Fibroblast of skin of scalp (primary cell): Measurements from ENCODE around the gene FGGY.
A peak's percentile ranks its signal among the peaks of the same experiment; 100 is the strongest.

Experiments used
- DNase-seq: peaks from one replicate; pipeline ENCODE4 v3.0.0-alpha.2; 2013

FGGY gene

DNA sequence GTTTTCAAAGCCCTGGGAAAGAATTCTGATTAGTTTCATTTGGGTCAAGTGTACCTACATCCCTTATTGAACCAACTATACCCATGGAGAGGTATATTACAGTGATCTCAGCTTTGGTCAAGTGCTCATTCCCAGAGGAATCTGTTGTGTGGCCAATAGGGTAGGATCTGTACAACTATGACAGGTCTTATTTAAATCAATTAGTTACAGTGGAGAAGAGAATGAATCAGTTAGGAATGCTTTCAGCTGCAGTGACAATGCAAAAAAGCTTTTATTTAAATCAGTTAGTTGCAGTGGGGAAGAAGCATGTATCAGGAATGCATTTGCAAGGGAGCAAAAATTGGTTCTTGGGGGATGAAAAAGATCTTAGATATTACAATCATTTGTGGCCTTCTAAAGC, 119.0 kb downstream of the FGGY start:
- DNase-seq = peak; percentile 62

DNA sequence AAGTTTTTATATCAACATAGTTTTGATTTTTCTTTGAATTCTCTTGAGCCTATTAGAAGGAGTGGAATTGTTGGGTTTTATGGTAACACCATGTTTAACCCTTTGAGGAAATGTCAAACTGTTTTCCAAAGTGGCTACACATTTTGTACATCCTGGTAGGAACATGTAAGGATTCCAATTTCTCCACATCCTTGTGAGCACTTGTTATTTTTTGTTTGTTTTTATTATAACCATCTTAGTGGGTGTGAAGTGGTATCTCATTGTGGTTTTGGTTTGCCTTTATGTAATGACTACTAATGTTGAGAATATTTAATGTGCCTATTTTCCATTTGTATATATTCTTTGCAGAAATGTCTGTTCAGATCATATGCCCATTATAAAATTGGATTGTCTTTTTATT, 120.5 kb downstream of the FGGY start:
- no peak for DNase-seq

DNA sequence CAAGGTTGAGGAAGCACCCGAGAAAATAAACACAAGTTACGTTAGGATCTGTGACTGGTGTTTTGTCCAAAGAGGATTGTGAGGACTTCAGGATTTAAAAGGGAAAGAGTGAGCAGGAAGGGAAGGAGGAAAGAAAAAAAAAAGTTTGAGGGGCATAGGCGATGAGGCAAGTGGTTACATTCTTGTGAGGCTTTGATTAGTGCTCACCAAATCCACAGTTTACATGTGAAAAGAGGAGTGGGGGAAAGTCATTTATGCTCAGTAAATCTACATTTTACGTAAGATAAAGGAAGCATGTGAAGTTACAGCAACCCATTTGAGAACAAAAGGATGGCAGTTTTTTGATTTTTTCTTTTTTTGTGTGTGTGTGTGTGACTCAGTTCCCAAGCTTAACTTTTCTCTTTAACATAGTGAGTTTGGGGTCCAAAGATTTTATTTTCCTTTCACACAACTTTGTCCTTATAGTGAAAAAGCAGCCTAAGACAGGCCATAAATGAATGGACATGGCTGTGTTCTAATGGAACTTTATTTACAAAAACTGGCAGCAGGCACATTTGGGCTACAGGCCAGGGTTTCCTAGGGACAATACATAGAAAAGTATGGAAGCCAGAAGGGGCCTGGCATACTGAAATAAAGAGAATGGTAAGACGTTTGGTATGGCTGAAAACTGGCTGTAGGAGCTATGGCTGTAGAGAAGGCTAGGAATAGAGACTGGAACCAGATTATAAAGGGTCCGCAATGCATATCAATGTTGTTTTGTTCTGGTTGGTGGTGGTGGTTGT, 121.7 kb downstream of the FGGY start:
- no peak for DNase-seq

DNA sequence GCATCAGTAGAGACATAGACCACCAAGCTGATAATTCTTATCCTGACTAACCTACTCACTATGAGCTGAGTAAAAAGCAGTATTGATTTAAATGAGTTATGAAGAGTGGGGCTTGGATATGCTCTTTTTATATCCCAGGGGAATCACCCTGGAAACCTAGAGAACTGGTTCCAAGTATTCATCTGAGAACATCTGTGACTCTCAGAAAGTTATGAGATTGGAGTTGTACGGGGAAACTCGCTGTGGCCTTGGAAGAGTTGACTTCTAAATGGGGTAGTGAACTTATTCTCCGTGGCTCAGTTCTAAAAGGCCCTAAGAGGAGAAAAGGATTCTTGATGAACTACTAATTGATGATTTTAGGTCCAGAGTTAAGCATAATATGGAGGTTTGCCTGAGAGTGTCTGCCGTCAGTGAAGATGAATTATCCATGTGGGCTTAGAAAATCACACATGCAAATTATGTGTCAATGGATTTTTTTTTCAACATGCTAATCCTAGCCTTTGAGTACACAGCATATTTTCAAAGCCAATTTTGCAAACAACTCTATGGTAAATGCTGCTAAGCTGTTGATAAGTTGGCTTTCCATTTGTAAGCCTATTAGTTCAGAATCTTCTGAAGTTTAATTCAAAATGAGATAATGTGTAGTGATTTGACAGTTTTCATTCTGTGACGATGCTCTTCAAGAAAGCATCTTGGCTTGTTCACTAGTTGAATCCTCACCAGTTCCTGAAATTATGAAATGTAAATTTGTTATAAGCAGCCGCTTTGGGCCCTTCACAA, 122.7 kb downstream of the FGGY start:
- DNase-seq = no peak

DNA sequence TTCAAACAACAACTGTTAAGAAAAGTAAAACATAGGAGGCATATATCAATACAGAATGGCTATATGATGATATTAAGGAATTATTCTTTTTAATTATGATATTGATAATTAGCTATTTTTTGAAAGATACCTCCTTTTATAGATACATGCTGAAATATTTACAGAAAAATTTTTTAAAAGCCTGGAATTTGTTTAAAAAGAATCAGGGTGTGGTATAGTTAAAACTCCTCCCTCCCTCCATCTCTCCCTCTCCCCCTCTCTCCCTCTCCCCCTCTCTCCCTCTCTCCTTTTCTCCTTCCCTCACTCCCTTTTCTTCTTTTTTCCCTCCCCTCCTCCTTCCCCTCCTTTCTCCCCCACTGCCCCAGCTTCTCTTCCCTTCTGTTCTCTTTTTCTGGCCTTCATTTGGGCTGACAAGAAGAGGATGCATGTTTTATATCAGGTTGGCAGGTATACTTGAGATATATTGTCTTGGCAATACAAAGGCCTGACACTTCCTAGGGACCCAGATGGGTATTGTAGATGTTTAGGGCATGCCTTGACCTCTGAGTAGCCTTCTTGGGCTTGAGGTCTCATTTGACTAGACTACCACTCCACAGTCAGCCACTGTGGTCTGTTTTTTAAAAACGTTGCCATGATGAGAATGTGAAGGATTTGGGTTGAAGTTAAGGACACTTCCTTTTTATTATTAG, 124.5 kb downstream of the FGGY start:
- no peak for DNase-seq

DNA sequence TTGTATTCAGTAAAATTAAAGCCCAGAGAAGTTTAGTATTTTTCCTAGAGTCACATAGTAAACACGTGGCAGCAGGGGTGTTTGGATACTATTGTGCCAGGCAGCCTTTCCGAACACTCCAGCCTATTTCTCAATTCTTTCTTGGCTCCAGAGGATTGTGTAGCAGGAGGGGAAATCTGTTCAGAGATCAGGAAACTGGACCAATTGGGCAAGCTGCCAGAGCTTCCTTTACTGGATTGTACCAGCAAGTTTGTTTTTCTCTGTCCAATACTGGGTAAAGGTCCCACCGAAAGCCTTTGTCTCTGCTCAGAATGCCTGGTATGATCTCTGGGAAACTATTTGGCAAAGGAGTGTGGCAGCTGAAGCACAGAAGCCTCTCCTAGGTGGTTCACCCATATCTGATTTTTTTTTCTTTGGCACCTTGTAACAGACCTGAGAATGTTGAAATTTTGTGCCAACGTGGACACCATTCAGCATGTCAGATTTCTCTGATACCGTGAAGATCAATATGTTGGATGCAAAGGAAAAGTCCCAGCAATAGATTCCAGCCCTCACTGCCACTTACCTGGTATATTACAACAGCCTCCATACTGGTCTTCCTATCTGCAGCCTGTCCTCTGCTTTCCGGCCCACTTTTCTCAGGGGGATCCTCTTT, 126.2 kb downstream of the FGGY start:
- DNase-seq = no peak

DNA sequence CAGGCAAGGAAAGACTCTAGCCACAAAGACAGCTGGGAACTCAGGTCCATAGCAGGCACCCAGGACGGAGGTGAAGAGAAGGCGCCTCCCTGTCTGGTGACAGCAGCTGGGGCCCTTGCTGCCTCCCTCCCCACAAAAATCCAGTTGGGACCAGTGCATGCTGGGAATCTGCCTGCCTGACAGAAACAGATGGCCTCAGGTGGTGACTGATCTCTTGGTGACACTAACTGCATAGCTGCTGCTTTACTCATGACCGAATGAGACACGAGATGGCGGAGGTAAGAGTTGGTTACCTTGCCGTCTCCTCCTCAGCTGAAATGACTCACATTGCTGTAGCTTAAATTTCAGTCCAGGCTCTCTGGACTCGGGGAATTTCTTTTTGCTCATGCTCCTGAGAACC, 130.3 kb downstream of the FGGY start:
- DNase-seq = no peak

DNA sequence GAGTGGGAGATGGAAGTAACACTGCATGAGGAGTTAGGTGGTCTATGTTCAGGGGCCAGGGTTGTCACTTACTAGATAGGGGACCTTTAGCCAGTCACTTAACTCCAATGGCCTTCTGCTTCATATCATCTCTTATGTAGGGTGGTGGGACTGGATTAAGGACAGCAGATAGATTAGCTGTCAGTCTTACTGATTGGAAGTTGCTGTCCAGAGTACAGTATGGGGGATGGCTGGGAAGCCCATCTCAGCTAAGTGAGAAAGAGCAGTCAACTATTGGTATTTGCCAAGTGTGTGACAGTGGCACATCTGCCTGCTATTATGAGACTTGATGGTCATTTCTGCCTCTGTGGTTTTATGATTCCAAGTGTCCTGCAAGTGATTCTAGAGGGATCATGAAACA, 130.9 kb downstream of the FGGY start:
- no peak for DNase-seq

DNA sequence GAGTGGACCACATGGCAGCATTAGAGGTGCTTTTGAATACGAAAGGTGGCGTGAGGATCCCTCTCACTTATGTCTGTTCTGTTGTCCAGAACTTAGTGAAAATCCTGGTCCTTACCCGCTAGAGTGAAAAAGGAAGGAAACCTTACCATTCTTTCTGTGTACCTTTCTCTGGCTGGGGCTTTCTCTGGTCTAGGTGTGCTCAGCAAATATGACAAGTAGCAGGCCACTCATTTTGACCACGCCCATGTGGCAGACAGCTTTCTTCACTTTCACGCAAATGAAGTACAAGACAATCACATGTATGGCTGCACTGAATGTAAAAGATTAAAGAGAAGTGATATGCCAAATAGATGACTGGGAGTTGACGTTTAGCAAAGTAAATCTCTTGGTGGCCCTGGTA, 131.9 kb downstream of the FGGY start:
- no peak for DNase-seq

DNA sequence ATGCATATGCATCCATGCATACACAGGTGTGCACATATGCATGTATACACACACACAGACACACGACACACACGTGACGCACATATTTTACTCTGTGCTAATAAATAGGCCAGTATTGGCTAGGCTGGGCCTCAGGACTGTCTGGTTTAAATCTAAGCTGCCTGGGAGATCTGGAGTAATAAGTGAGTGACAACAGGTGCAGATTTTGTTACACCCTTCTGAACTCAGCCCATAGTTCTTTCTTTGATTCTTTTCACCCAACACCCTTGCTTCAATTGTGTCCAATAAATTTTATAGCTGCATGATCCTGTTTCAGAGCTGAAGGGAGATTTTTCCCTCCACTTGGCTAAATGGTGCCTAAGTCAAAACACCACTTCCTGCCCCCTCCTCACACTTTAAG, 132.8 kb downstream of the FGGY start:
- no peak for DNase-seq

DNA sequence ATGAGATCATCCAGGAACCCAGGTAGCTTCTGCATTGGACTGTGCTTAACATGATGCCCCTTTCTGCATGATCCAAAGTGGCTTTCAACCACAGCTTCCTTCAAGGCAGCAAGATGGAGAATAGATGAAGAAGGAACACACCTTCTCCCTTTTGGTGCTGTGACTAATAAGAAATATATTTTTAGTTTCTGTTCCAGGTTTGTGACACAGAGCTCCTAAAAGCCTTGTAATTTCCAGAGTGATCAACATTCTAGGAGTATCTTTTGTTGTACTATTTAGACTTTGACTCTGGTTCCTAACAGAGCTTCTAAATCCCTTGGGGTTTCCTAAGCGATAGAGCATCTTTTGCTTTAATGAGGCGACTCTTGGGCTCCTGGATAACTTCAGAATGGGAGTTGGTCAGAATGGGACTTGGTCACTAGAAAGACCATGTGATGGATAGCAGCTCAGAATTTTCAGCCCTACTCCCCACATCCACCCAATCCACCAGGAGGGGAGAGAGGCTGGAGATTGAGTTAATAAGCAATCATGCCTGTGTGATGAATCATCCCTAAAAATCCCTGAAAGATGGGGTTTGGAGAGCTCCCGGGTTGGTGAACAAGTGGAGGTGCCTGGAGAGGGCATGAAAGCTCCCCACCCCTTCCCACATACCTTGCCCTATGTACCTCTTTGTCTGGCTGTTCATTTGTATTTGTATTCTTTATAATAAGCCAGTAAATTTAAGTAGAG, 134.8 kb downstream of the FGGY start:
- DNase-seq = peak; percentile 45

DNA sequence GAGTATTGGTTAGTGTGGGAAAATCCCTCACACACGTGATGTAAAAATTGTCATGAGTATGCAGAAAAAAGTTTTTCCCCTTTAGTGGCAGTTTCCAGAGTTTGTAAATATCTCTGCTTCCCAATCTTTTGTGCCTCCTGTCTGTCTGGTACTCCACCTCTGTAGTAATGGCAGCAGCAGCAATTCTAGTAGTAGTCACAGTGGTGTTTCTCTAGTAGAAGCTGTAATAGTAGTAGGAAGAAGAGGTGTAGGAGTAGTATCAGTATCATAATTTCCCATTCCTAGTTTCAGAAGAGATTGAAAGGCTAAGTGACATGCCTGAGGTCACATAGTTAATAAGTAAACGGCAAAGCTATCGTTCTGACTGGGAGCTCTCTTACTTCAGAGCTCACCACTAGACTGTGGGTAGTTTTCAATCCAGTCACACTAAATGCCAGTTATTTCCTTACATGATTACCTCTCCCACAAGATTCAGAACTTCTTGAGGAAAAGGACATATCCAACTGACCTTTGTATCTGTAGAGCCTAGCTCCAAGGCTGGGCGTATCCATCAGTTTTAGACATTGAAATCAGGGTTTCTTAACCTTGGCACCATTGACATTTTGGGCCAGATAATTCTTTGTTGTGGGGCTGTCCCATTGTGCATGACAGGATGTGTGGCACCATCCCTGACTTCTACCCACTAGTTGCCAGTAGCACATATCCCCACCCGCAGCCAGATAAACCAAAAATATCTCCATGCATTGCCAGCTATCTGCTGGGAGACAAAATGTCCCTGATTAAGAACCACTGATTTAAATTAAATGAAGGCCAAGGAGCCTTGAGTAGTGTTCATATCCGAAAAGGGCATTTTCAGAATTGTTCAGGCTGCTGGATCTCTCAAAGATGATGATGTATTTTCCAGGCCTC, 135.9 kb downstream of the FGGY start:
- no peak for DNase-seq

DNA sequence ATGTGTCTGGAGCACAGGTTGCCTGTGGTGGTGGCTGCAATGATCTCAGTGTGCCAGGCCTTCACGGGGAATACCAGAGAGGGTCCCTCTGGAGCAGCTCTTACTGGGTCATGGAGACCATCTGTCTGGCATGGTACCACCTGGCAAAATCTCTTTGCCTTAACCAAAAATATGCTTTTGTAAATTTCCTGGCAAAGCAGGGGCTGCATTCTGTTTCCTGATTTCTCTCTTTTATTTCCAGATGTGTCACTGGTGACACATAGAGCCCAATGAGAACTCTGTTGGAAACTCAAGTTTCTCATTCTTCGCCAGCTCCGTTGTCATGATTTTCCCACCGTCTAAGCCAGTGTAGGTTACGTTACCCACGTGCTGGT, 136.5 kb downstream of the FGGY start:
- DNase-seq = peak; percentile 64

DNA sequence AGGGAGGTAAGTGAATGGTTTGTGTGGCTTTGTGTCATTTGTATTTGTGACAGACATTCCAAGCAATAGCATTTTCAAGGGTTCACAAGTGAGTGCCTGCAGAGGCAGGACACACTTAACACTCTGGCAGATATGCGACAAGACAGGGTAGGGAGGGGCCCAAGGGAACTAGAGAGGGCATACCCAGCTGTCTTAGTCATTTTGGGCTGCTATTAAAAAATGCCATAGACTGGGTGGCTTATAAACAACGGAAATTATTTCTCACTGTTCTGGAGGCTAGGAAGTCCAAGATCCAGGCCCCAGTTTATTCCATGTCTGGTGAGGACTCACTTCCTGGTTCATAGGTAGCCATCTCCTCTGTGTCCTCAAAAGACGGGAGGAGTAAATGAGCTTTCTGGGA, 137.4 kb downstream of the FGGY start:
- peak; percentile 83 for DNase-seq

DNA sequence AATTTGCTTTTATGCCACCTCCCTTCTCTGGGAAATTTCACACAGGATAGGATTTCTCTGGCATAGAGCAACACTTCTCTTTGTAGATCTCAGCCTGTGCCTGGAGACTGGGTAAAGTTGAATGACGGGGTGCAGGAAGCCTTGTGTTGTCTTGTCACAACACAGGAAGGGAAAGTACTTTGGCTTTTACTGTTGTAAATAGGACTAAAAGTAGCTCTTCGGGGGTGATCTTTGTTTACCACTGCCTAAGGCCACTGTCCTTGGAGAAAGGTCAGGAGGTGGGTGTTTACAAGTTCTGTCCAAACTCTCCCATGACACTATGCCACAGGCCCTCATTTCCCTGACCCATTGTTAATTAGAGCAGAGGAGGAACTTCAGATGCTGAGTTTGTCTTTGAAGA, 139.7 kb downstream of the FGGY start:
- no peak for DNase-seq

DNA sequence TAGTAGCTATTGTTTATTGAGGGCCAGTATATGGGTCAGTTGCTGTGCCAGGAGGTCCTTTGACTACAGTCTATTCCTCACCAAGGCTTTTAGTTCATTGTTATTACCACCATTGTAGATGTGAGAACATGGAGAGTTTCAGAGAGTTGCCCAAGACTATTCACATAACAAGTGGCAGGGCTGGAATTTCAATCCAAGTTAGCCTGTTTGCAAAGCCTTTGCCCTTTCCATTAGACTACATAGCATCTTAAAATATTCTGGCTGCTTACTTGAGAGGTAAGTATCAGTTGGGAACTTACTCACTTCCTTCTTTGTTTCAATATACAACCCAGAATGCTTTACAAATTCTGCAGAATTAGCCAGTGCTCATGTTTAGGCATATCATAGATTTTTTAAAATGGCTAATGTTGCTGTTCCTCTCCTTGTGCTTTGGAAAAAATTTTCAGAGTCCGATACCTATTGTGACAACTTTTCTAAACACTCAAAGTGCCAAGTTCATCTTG, 141.2 kb downstream of the FGGY start:
- no peak for DNase-seq

DNA sequence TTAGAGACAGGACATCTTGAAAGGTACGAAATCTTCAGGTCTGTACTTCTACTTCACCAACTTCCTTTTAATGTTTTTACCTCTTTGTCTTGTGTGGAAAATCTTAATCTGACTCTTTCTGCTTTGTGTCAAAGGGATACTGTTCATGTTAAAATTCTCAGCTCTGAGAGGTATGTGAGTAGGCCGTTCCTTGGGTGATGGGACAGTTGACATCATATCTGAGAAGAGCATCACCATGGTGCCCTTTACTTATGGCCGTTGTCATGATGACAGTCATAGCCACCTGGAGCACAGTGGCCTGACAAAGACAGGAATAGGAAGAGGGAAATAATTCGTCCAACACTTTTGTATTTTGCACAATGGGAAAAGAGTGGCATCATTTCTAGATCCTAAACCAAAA, 145.6 kb downstream of the FGGY start:
- DNase-seq = no peak

DNA sequence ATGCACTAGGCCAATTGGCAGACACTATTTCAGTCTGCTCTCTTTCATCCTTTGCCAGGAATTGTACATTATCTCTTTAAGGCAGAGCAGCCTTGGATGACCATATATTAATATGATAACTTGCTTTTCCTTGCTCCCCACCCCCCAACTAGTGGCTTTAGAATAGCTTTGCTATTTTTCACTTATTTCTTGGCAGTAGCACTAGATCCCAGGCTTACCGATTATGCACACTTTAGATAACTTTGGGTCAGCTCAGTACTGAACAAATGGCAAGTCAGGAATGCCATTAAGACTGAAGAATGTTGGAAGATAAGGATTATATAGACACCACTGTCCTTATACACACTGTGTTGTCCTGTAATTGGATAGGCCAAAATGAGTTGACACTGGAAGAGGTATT, 146.4 kb downstream of the FGGY start:
- DNase-seq = peak; percentile 76

DNA sequence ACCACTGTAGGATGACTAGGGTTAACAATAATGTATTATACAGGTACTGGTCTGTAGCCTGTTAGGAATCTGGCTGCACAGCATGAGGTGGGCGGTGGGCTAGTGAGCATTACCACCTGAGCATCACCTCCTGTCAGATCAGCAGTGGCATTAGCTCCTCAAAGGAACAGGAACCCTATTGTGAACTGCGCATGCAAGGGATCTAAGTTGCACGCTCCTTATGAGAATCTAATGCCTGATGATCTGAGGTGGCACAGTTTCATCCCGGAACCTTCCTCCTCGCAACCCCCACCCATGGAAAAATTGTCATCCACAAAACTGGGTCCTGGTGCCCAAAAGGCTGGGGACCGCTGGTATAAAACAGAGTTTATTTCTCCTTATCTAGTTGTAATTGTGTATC, 147.6 kb downstream of the FGGY start:
- no peak for DNase-seq

DNA sequence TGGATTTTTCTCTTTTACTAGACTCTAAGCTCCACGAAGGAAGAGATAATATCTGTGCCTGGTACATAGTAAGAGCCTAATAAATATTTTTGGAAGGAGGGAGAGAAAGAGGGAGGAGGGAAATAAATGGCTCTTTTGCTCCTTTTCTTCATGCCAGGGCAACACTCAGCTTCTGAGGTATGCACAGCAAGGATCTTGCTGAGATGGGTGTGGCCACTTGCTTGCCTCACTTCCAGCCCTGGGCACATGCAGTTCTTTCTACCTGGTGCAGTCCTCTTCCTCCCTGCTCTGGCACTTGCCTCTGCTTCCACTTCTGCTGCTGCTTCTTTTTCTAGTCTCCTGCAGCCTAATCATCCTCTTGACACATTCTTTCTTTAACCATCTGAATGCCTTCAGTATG, 148.1 kb downstream of the FGGY start:
- DNase-seq = peak; percentile 65

DNA sequence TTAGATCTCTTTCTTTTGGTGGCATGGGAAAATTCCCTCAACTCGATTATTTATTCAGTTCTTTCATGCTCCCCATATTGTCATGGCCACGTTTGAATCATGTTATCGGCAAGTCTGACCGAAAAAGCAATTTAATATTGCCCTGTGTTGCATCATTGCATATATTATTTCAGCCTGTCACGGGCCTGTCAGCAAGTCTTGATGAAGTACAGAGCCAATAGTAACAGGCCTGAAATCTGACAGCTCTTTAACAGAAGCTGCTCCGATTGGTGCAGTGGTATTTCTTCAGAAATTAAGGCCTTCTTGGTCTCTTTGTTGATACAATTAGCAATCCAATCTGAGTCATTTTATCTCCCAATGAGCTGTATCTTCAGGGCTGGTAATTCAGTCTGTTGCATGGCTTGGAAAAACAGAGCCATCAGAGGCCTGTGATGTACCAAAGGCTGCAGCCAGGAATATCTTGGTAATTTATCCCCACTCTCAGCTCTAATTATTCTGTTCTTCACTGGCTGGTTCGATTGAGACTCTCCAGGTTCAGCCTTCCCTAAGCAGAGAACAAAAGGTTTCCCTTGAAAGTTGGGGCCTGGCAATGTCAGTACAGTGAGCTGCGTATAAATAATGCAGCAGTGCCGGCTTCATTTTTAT, 149.5 kb downstream of the FGGY start:
- DNase-seq = peak; percentile 98
